ENCODE measurements around the gene CIB4.

Gene CIB4

GRCh38 chr2:26595146-26595545 is 46.0 kb downstream of the CIB4 start:
- no peak for TF ChIP-seq CTCF (conservative IDR thresholded peaks at IDR 0.05; ENCODE audit: control insufficient read depth, insufficient read depth, low read depth, low read length)
- H3K4me3 ChIP-seq (ENCODE audit: control insufficient read depth, low read depth, low read length): no peak overlapping the region
- DNase-seq (ENCODE audit: low read depth): no peak

GRCh38 chr2:26591619-26592505 is 49.3 kb downstream of the CIB4 start:
- H3K4me3 ChIP-seq (ENCODE audit: control insufficient read depth, low read depth, low read length): no peak overlapping the region
- TF ChIP-seq CTCF (conservative IDR thresholded peaks at IDR 0.05; ENCODE audit: control insufficient read depth, insufficient read depth, low read depth, low read length): no peak
- no peak for DNase-seq (ENCODE audit: low read depth)

DNA sequence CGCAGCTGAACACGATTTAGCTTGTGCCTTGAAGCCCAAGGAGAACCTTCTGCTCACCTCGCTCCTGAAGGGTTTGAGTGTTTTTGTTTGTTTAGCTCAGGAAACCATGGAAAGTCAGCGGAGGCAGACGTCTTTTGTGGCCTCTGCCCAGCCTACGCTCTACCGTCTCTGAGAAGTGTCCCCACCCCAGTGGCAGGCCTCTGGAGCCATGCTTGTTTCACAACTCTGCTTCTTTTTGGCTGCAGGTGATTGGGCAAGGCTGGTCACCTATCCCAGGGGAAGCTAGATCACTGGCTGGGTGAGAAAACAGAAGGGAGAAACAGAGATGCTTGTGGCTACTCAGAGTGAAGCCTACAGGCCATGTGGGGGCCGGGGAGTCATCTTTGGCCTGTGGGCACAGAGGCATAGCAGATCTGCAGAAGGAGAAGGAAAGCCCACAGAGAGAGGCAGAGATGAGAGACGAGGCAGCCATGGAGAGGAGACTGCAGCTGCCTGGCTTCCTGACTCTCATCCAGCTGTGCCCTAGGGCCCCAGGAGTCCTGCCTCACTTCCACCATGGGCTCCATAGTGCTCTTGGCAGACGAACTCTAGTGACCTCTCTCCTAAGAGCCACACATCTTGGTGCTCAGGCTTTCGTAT is 50.1 kb downstream of the CIB4 start:
- no peak for TF ChIP-seq CTCF (conservative IDR thresholded peaks at IDR 0.05; ENCODE audit: control insufficient read depth, insufficient read depth, low read depth, low read length)
- no peak overlapping the region for H3K4me3 ChIP-seq (ENCODE audit: control insufficient read depth, low read depth, low read length)
- DNase-seq (ENCODE audit: low read depth): no peak

- TF ChIP-seq CTCF (conservative IDR thresholded peaks at IDR 0.05; ENCODE audit: control insufficient read depth, insufficient read depth, low read depth, low read length): no peak
- no peak overlapping the region for H3K4me3 ChIP-seq (ENCODE audit: control insufficient read depth, low read depth, low read length)
- DNase-seq (ENCODE audit: low read depth): no peak
Measured at GRCh38 chr2:26590508-26590907, 50.7 kb downstream of the CIB4 start.

- DNase-seq (ENCODE audit: low read depth): no peak
- no peak for TF ChIP-seq CTCF (conservative IDR thresholded peaks at IDR 0.05; ENCODE audit: control insufficient read depth, insufficient read depth, low read depth, low read length)
- no peak overlapping the region for H3K4me3 ChIP-seq (ENCODE audit: control insufficient read depth, low read depth, low read length)
Measured at GRCh38 chr2:26588576-26588975, 52.6 kb downstream of the CIB4 start.

DNA sequence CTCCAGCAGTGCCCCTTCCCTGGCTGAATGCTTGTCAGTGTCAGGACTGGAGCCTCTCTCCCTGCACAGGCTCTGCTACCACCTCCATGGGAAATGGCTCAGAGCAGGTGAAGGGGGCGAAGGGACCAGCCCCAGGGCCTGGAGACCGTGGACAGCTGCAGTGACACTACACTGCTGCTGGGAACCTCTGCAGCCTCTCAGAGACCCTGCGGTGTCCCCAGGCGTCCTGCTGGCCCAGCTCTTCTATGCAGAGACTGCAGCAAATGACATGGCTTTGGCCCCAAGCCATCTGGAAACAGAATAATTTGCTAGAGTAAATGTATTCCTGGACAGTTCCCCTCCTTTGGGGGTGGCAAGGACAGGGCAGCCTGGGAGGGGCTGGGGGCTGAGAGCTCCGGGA is 53.2 kb downstream of the CIB4 start:
- no peak for TF ChIP-seq CTCF (conservative IDR thresholded peaks at IDR 0.05; ENCODE audit: control insufficient read depth, insufficient read depth, low read depth, low read length)
- DNase-seq (ENCODE audit: low read depth): no peak
- no peak overlapping the region for H3K4me3 ChIP-seq (ENCODE audit: control insufficient read depth, low read depth, low read length)
